Right cardiac atrium (tissue), 5 donors: Measurements from ENCODE around the gene IQSEC1. TPM values are rescaled to one million over a fixed set of nuclear protein-coding genes. Genes with fewer than 3 reads are reported as not detected.
"Not testable (repeated sequence)": the region's sequence is repeated elsewhere in the genome, so short reads cannot be mapped to it uniquely, and the experiment has no call there.

Experiments
- ATAC-seq, 2 donors: fragments of 200-7000 bp; cut with Tn5 transposase; one replicate each; pipeline versions ENCODE4 v1.8.0 to v1.9.1; 2020; ENCODE audit warnings: moderate library complexity in 2 of 2, mild to moderate bottlenecking in 1 of 2
- DNase-seq, 3 donors: peaks; one replicate each; pipeline ENCODE4 v3.0.0-alpha.2; 2020
- H3K27ac ChIP-seq: one replicate; pipeline ENCODE4 v1.5.1; 2013; ENCODE audit warnings: mild to moderate bottlenecking, low read length, control low read depth, moderate library complexity
- H3K27me3 ChIP-seq: one replicate; pipeline ENCODE4 v1.6.1; 2013; ENCODE audit not compliant: control insufficient read depth, insufficient read depth
- H3K4me1 ChIP-seq: one replicate; pipeline ENCODE4 v1.6.1; 2013; ENCODE audit warnings: low read length; ENCODE audit not compliant: control insufficient read depth, insufficient read depth
- H3K4me3 ChIP-seq: one replicate; pipeline ENCODE4 v1.5.1; 2013; ENCODE audit warnings: low read length, control low read depth
- H3K9me3 ChIP-seq: one replicate; pipeline ENCODE4 v1.6.1; 2013; ENCODE audit warnings: low read length; ENCODE audit not compliant: control insufficient read depth
- WGBS: extraction: QIAGEN DNeasy Blood & Tissue Kit; methylation state at CpG from one replicate; pipeline ENCODE4 v1.1.7; 2013; 5-methylcytosine and 5-hydroxymethylcytosine counted together
- intact Hi-C, 4 donors: fragments of 100-400 bp; cut with DNase I; formaldehyde crosslinking; loops; one replicate each; pipeline versions ENCODE4 v1.11.0 to v1.14.0; 2022 to 2023
- polyA plus RNA-seq: library from polyadenylated mRNA; stranded (reverse); fragments of 200-250 nt; gene quantifications from one replicate; pipeline ENCODE4 v1.2.3, GENCODE V29; 2013
- total RNA-seq, 4 donors: library from RNA; stranded (reverse); fragmentation: NEBNext Ultra II Directional; extraction: Animal tissue kit (Norgen Biotek cat#: 25700); gene quantifications; one replicate each; pipeline ENCODE4 v1.2.1, GENCODE V29; 2021
- donor health status: healthy with polysubstance abuse.
- donor health status: DM: no; HTN: yes; CAD: no.
- donor health status: DM: no; HTN: no; CAD: no.
- donor health status: DM: no; HTN: yes; CAD: no; lungs with severe emphysema.
- donor health status: DM: yes; HTN: yes; CAD: no.

Gene IQSEC1
- total and polyA plus RNA-seq, 5 donors = 31.1 to 72.6 (median 61.9) TPM

DNA sequence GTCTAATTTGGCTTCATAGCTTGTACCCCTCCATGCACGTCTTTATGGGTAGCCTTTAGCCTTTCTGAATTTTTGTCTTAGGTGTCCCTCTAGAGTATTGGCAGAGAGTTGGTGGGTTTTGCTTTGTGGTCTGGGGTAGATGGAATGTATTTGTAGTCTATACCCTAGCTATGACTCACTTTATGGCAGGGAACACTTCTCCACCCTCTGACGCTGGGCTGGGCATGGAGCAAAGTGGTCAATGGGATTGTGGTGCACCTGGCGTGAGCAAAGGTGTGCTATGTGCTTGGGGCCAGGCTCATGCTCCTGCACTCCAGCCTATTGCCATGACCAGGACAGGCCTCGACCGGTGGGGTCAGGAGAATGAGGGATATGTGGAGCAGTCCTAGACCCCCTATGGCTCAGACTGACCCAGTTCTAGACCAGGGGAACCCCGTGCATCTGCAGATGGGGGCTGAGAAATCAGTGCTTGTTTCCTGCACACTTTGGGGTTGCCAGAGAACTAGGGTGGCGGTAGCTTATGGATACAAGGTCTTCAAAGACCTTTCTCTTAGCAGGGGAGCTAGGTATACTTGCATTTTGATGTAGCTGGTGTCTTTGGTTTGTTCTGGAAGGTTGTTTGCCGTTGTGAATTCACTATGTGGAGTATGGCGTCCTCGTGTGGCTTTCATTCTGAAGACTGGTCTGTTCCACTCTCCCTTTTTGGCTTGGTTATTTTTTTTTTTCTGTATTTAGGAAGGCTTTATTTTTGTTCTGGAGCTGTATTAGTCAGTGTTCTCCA, 182.4 kb downstream of the IQSEC1 start:
- DNase-seq (peak in 1 of 3 donors; percentile 4), ATAC-seq (no peak)
- Histone ChIP-seq H3K4me1 (peaks cover 5% of the 10 kb centered on the region), H3K4me3 (no peak overlapping the region), H3K9me3 (no peaks in the 10 kb centered on the region), H3K27me3 (no peaks in the 10 kb centered on the region), H3K27ac (no peak overlapping the region)
- WGBS = 92% methylated on average over 10 of the region's 10 CpGs
- intact Hi-C loops = loop anchor here in 3 of 4 donors (5.0 to 10.0 kb wide), 2 partner anchors 92 to 94 kb away; no protein-coding TSS in a partner anchor

DNA sequence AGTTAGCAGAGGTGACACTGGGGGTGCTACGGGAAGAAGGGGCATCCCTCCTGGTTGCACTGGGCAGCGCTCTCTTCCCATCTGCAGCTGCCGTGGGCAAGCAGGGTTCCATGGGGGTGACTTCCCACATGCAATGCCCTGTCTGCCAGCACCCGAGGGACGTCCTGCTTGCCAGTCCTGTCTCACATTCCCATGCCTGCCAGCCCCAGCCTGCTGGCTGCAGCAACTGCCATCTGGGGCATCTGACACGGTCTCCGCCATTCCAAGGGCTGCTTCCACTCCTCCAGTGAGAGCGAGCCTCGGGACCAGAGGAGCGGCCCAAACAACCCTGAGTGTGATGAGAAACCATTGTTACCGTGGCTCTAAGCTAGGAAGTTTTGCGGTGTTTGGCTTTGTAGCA, 186.5 kb downstream of the IQSEC1 start:
- intact Hi-C loops = no loop called here
- no peak overlapping the region for H3K4me3 ChIP-seq
- H3K4me1 ChIP-seq = peaks cover 2% of the 10 kb centered on the region
- no peak for ATAC-seq
- no peak overlapping the region for H3K27ac ChIP-seq
- WGBS = 78% methylated on average over 12 of the region's 12 CpGs
- peak in 1 of 3 donors; percentile 51 for DNase-seq
- H3K27me3 ChIP-seq = no peaks in the 10 kb centered on the region
- no peaks in the 10 kb centered on the region for H3K9me3 ChIP-seq

DNA sequence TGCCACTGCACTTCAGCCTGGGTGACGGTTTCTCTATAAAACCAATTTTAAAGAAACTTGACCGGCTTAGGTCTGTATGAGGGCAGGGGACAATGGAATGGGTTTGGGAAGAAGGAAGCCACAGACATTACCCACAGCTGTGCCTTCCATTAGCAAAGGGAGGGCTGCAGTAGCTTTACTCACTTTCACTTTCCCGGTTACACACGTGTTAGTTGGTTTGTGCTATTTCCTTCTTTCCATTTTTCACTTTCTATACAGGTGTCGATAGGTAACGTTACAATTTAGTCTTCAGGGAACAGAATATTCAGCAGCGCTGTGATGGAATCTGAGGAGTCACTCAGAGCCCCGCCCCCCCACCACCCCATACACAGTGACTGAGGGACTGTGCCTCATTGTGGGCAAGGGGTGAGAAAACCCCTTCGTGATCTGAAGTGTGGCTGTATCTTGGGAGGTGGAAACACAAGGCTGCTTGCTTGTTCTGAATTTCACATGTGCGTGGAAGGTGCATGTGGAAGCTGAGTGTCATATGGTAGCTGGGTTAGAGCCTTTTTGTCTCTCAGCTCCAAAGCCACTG, 187.0 kb downstream of the IQSEC1 start:
- no peak overlapping the region for H3K4me3 ChIP-seq
- DNase-seq = no peak
- ATAC-seq = no peak
- H3K27ac ChIP-seq = no peak overlapping the region
- H3K9me3 ChIP-seq = no peaks in the 10 kb centered on the region
- no peaks in the 10 kb centered on the region for H3K27me3 ChIP-seq
- 72% methylated on average over 10 of the region's 10 CpGs for WGBS
- H3K4me1 ChIP-seq = peaks cover 2% of the 10 kb centered on the region
- intact Hi-C loops = no loop called here

DNA sequence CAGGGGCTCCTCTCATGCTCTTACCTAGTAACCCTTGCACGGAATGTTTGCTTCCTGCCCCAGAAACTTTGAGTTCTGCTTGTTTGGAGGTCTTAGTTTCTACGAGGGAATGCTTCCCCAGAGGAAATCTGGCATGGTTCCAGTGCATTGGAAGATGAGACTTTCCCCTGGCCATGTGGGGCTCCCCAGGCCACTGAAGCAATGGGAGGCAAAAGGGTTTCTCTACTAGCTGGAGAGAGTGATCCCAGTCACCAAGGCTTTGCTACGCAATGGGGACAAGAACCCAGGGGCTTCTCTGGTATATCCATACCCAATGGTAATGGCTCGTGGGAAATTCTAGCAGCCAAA, 187.7 kb downstream of the IQSEC1 start:
- H3K27me3 ChIP-seq = no peaks in the 10 kb centered on the region
- no peak overlapping the region for H3K4me3 ChIP-seq
- DNase-seq (no peak), ATAC-seq (no peak)
- intact Hi-C loops = no loop called here
- peaks cover 2% of the 10 kb centered on the region for H3K4me1 ChIP-seq
- H3K27ac ChIP-seq = no peak overlapping the region
- 69% methylated on average over 4 of the region's 4 CpGs for WGBS
- no peaks in the 10 kb centered on the region for H3K9me3 ChIP-seq

DNA sequence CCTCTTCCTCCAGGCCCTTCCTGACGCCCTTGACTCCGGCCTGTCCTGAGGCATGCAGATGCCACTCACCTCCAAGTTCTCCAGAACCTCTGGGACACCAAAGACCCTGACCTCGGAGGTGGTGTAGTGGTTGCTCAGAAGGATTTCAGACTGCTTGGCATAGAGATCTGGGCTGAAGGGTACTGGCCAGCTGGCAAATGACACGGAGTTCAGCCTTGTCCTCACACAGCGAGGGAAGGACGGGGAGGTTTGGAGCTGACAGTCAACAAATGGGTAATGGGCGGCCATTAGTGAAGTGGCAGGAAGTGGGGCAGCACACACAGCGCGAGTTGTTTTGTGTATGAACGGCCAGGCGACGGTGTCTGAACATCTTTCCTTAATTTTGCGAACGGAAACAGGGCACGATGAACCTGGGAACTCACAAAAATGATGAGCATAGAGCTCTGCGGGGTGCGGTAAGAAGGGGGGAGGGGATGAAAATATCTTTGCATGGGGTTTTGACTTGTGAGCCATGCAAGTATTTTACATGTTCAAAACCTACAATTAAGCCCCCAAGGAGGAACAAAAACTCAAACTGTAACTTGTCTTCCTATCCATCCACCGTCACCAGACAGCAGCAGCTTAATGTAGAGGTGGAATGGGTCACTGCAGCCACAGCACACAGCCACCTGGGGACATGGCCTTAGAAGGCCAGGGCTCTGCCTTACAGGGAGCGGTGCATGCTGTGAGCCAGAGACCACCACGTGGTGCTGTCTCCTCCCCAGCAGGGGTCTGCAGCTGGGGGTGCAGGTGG, 188.2 kb downstream of the IQSEC1 start:
- no peaks in the 10 kb centered on the region for H3K27me3 ChIP-seq
- DNase-seq = peak in 1 of 3 donors; percentile 16
- peaks cover 2% of the 10 kb centered on the region for H3K4me1 ChIP-seq
- peak; percentile 22 to 26 for ATAC-seq
- intact Hi-C loops = no loop called here
- 88% methylated on average over 20 of the region's 20 CpGs for WGBS
- H3K9me3 ChIP-seq = no peaks in the 10 kb centered on the region
- no peak overlapping the region for H3K27ac ChIP-seq
- no peak overlapping the region for H3K4me3 ChIP-seq

DNA sequence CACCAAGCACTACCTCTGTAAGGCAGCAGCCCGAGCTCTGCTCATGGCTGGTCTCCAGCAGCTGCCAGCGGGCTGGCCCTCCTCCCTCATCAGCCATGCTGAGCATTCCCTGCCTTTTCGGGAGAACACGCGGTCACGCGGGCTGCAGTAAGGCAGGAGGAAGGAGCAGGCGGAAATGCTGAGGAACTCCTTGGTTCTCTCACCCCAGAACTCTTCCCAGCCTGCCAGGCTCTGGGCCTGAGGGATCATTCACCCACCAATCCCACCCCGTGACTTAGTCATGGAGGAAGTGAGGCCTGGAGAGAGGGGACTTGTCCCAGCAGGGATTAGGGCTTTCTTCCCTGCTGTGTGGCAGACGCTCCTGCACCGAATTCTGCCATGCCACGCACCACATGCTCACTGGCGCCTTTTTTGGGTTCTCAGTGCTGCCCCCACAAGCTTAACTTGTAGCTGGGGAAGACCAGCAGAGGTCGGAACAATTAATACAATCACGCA, 189.0 kb downstream of the IQSEC1 start:
- Histone ChIP-seq H3K4me1 (peaks cover 2% of the 10 kb centered on the region), H3K27me3 (no peaks in the 10 kb centered on the region), H3K4me3 (no peak overlapping the region), H3K27ac (peak overlapping the region; percentile 18), H3K9me3 (no peaks in the 10 kb centered on the region)
- DNase-seq (peak in 2 of 3 donors; percentile 78 to 82), ATAC-seq (peak; percentile 71 to 84)
- WGBS = 63% methylated on average over 15 of the region's 15 CpGs
- intact Hi-C loops = no loop called here

DNA sequence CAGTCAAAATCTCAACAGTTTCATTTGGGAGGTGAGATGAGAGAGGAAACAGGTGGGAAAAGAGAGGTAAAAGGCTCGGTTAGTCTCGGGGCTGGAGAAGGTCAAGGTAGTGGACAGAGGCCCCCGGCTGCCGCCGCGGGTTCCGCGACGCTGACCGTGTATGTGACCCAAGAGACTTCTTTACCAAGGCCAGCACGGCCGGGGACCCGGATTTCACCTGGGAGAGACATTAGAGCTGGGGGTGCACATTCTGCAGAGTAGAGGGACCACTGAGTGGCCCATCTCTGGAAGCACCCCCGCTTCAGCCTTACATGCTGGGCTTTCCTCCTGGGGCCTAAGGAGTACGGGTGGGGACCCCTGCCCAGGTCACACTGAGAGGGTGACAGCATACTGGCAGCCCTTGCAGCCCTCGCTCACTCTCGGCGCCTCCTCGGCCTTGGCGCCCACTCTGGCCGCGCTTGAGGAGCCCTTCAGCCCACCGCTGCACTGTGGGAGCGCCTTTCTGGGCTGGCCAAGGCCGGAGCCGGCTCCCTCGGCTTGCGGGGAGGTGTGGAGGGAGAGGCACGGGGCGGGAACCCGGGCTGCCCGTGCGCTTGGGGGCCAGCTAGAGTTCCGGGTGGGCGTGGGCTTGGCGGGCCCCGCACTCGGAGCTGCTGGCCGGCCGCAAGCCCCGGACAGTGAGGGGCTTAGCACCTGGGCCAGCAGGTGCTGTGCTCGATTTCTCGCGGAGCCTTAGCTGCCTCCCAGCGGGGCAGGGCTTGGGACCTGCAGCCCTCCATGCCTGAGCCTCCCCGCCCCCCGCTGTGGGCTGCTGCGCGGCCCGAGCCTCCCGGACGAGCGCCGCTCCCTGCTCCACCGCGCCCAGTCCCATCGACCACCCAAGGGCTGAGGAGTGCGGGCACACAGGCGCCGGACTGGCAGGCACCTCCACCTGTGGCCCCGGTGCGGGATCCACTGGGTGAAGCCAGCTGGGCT, 190.6 kb downstream of the IQSEC1 start:
- intact Hi-C loops = no loop called here
- DNase-seq = peak in 1 of 3 donors; percentile 58
- no peak overlapping the region for H3K27ac ChIP-seq
- no peaks in the 10 kb centered on the region for H3K27me3 ChIP-seq
- peaks cover 2% of the 10 kb centered on the region for H3K4me1 ChIP-seq
- no peak for ATAC-seq
- no peaks in the 10 kb centered on the region for H3K9me3 ChIP-seq
- WGBS = 95% methylated on average over 62 of the region's 62 CpGs
- H3K4me3 ChIP-seq = no peak overlapping the region

GRCh38 chr3:12881858-12882257, 191.4 kb downstream of the IQSEC1 start:
- WGBS = 91% methylated on average over 12 of the region's 12 CpGs
- ATAC-seq, H3K9me3 ChIP-seq, intact Hi-C loops, DNase-seq, H3K27ac ChIP-seq, H3K27me3 ChIP-seq, H3K4me3 ChIP-seq, H3K4me1 ChIP-seq: not testable (repeated sequence)

- Histone ChIP-seq H3K4me1 (peaks cover 2% of the 10 kb centered on the region), H3K27me3 (no peaks in the 10 kb centered on the region), H3K27ac (no peak overlapping the region), H3K4me3 (no peak overlapping the region), H3K9me3 (no peaks in the 10 kb centered on the region)
- intact Hi-C loops = loop anchor here in 1 of 4 donors (10.0 kb wide), 1 partner anchor 965 kb away; no protein-coding TSS in a partner anchor
- DNase-seq = no peak
- no peak for ATAC-seq
- WGBS = 84% methylated on average over 5 of the region's 5 CpGs
Observed at GRCh38 chr3:12879191-12879815, 193.9 kb downstream of the IQSEC1 start.

DNA sequence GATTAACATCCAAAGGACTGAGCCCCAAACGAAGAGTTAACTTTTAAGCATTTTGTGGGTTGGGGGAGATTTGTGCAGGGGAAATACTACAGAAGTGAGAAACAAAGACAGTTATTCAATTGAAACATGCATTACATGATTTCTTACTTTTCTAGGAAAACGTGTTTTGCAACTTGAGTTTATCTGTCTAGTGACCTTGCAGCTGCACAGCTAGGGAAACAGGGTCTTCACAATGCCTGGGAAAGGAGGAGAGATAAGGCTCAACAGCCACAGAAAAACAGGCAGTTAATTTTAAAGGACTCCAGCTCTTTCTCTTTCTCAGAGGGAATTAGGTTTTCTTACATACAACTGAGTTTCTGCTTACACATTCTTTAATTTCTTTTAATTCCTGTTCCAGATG, 194.5 kb downstream of the IQSEC1 start:
- H3K9me3 ChIP-seq, H3K4me3 ChIP-seq, H3K27ac ChIP-seq, H3K4me1 ChIP-seq, ATAC-seq, DNase-seq, H3K27me3 ChIP-seq: not testable (repeated sequence)
- WGBS = 62% methylated on average over 2 of the region's 2 CpGs
- intact Hi-C loops = loop anchor here in 1 of 4 donors (10.0 kb wide), 1 partner anchor 964 kb away; no protein-coding TSS in a partner anchor
